KMS-11 (cell line): ENCODE data around the gene RTP5.

Experiments used
- H2AFZ ChIP-seq: fragments of 200-600 bp; sonication (generic); 2 replicates; pipeline ENCODE4 v1.6.1; 2016; ENCODE audit warnings: antibody characterized with exemption, mixed run types, low read depth
- H3K27ac ChIP-seq: fragments of 200-600 bp; sonication (generic); 2 replicates; pipeline ENCODE4 v1.6.1; 2016; ENCODE audit warnings: mild to moderate bottlenecking, mixed run types
- H3K27me3 ChIP-seq: fragments of 200-600 bp; sonication (generic); 2 replicates; pipeline ENCODE4 v1.6.1; 2017; ENCODE audit warnings: mild to moderate bottlenecking, low read depth, mixed run types, moderate library complexity; ENCODE audit not compliant: insufficient read depth
- H3K36me3 ChIP-seq: fragments of 200-600 bp; sonication (generic); 2 replicates; pipeline ENCODE4 v1.6.1; 2017; ENCODE audit warnings: mild to moderate bottlenecking, mixed run types; ENCODE audit not compliant: insufficient read depth
- H3K4me1 ChIP-seq: fragments of 200-600 bp; sonication (generic); 2 replicates; pipeline ENCODE4 v1.6.1; 2016; ENCODE audit warnings: mild to moderate bottlenecking, low read depth, mixed run types; ENCODE audit not compliant: poor library complexity, severe bottlenecking
- H3K4me2 ChIP-seq: fragments of 200-600 bp; sonication (generic); 2 replicates; pipeline ENCODE4 v1.7.0; 2016; ENCODE audit warnings: mild to moderate bottlenecking, mixed run types
- H3K4me3 ChIP-seq: fragments of 200-600 bp; sonication (generic); IDR thresholded peaks from 2 replicates; pipeline ENCODE4 v1.6.1; 2017; ENCODE audit warnings: low read depth, low read length, mixed read lengths; ENCODE audit not compliant: insufficient read depth
- H3K79me2 ChIP-seq: fragments of 200-600 bp; sonication (generic); 2 replicates; pipeline ENCODE4 v1.6.1; 2016; ENCODE audit warnings: low read depth, mixed run types; ENCODE audit not compliant: insufficient read depth
- H3K9ac ChIP-seq: fragments of 200-600 bp; sonication (generic); 2 replicates; pipeline ENCODE4 v1.6.1; 2016; ENCODE audit warnings: mild to moderate bottlenecking, mixed run types
- H4K20me1 ChIP-seq: fragments of 200-600 bp; sonication (generic); 2 replicates; pipeline ENCODE4 v1.6.1; 2016; ENCODE audit warnings: mild to moderate bottlenecking, mixed run types; ENCODE audit not compliant: insufficient read depth
- CTCF ChIP-seq: fragments of 200-600 bp; sonication (generic); conservative IDR thresholded peaks from 2 replicates; pipeline ENCODE4 v1.6.1; 2017; ENCODE audit warnings: low read depth, mild to moderate bottlenecking, antibody characterized with exemption, low read length, moderate library complexity, mixed read lengths

Gene RTP5

GRCh38 chr2:241855245-241855887 lies 14.2 kb upstream of the RTP5 start:
- Histone ChIP-seq H3K27ac (no peak overlapping the region), H4K20me1 (no peaks in the 10 kb centered on the region), H3K4me1 (peaks cover 12% of the 10 kb centered on the region), H3K4me2 (no peak overlapping the region), H3K4me3 (no peak overlapping the region), H3K36me3 (no peaks in the 10 kb centered on the region), H3K27me3 (peaks cover 36% of the 10 kb centered on the region; the same call in 1 of the 2 replicates), H3K79me2 (no peaks in the 10 kb centered on the region), H2AFZ (no peak overlapping the region), H3K9ac (no peak overlapping the region)
- no peak for TF ChIP-seq CTCF

- H3K4me1 ChIP-seq: peaks cover 18% of the 10 kb centered on the region
- H2AFZ ChIP-seq: no peak overlapping the region
- H3K27me3 ChIP-seq: peaks cover 31% of the 10 kb centered on the region; the same call in 1 of the 2 replicates
- H3K27ac ChIP-seq: no peak overlapping the region
- H3K4me3 ChIP-seq: no peak overlapping the region
- H3K79me2 ChIP-seq: no peaks in the 10 kb centered on the region
- no peaks in the 10 kb centered on the region for H3K36me3 ChIP-seq
- no peaks in the 10 kb centered on the region for H4K20me1 ChIP-seq
- H3K4me2 ChIP-seq: no peak overlapping the region
- H3K9ac ChIP-seq: no peak overlapping the region
- TF ChIP-seq CTCF: no peak
These were observed 13.6 kb upstream of the RTP5 start for GRCh38 chr2:241855888-241856422.

GRCh38 chr2:241857041-241857541 lies 12.4 kb upstream of the RTP5 start:
- Histone ChIP-seq H4K20me1 (no peaks in the 10 kb centered on the region), H3K9ac (no peak overlapping the region), H3K4me3 (no peak overlapping the region), H2AFZ (no peak overlapping the region), H3K27ac (no peak overlapping the region), H3K4me1 (peaks cover 22% of the 10 kb centered on the region), H3K27me3 (peaks cover 26% of the 10 kb centered on the region; the same call in 1 of the 2 replicates), H3K4me2 (no peak overlapping the region), H3K79me2 (no peaks in the 10 kb centered on the region), H3K36me3 (no peaks in the 10 kb centered on the region)
- no peak for TF ChIP-seq CTCF

GRCh38 chr2:241857572-241858121 lies 11.9 kb upstream of the RTP5 start:
- Histone ChIP-seq H3K9ac (no peak overlapping the region), H4K20me1 (no peaks in the 10 kb centered on the region), H3K79me2 (no peaks in the 10 kb centered on the region), H2AFZ (no peak overlapping the region), H3K4me1 (peaks cover 22% of the 10 kb centered on the region), H3K4me3 (no peak overlapping the region), H3K27ac (no peak overlapping the region), H3K27me3 (peaks cover 21% of the 10 kb centered on the region; the same call in 1 of the 2 replicates), H3K36me3 (no peaks in the 10 kb centered on the region), H3K4me2 (no peak overlapping the region)
- TF ChIP-seq CTCF: no peak
